NCI-H1930 (cell line): ENCODE data around the gene NPC1.
A peak's percentile ranks its signal among the peaks of the same experiment; 100 is the strongest.
"Not testable (repeated sequence)": the region's sequence is repeated elsewhere in the genome, so short reads cannot be mapped to it uniquely, and the experiment has no call there.

Experiments
- DNase-seq, 2 experiments: peaks; one replicate each; lab custom pipeline; 2025; lab: John Stamatoyannopoulos, UW

NPC1 gene

DNA sequence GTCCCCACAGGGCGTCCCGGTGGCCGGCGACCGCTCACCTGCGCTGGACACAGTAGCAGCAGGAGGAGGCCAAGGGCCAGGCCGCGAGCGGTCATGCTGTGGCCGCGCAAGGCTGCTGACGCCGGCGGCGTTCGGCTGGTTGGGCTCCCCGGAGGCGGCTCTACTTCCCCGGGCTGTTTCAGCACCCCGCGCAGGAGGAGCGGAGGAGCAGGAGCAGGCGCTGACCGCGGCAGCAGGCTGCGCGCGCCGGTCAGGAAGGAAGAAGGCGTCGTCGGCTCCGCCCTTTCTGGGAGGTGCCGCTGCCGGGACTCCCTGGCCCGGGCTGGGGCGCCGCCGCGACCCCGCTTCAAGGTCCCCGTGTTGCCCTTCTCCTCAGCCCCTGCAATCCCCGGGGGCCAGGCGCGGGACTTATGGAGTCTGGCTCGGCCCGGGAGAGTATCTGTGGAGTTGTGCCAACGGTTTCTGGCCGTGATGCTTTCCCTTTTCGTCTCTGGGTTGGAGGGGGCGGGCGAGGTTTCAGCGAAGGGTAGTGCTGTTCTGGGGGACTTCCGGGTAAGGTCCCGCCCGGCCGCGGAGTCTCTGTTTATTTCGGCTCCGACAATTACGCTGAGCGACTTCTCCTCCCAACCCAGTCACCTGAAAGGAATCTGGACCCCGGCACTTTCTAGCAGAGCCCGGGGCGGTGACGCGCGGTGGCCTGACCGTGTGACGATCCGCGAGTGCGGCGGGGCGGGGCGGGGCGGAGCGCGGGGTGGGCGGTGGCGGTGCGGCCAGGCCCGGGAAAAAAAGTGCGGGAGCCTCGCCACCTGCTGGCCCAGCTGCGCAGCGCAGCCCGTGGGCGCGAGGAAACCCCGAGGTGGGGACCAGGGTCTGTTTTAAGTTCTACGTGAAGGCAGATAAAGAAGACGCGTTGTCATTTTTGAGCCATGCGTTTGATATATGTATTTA, at the start of gene NPC1:
Gene NPC1, minus strand, starts transcription at position 258 of the 948 bp plus-strand sequence. Its CDS starts 163 bp downstream, at position 95.
- peak; percentile 85 to 93 for DNase-seq

DNA sequence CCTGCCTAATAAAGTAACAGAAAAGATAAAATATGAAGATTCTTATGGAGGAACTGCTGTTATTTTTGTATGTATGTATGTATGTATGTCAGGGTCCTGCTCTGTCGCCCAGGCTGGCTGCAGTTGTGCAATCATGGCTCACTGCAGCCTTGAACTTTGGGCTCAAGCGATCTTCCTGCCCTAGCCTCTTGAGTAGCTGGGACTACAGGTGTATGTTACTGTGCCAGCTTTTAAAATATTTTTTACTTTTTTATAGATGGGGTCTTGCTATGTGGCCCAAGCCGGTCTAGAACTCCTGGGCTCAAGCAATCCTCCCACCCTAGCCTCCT, 49.7 kb upstream of the NPC1 start:
- DNase-seq: no peak

DNA sequence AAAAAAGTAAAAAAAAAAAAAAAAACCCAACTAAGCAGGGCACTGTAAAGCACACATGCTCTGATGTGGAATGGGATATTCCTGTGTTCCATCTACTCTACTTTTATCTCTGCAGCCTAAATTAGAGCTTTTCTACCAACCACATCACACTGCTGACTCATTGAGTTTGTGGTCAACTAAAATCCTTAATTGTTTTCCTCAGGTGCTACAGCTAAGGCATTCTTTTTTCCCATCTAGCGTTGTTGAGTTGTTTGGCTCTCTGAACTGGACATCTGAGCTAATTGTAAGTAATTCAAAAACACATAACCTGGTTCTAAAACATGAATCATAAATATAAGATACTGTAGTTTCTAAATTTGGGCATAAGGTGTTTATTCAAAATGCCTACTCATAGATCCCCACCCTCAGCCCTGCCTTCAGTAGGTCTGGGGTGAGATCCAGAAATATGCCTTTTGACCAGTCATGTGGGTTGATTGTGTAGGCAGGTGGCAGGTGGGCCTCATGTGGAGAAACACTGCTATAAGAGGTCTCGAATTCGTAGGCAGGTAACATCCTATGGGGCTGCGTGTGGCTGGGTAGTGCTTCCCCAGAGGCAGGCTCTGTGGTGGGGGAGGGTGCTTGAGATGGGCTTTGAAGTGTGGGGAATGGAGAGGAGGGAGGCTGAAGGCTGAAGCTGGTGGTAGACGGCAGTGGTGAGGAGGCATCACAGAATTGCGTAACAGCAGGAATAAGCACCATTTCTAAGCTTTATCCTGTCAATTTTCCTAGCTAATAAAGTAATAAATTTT, 49.2 kb upstream of the NPC1 start:
- no peak for DNase-seq

DNA sequence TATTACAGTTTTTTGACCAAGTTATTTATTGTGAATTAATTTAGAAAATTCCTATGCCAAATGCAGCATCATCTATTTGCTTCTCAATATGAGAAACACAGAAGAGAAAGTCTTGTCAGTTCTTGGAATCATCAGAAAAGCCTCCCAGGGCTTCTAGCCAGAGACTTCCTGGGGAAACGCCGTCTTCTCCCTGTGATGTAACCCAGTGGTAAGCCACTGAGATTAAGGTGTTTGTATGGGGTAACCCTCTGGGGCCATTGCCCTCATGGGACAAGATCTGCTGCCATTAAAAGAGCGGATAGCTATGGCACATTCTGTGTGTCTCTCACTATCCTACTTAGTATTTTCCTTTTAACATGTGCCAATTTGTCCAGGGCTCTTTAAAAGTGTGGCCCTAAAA, 48.4 kb upstream of the NPC1 start:
- no peak for DNase-seq

DNA sequence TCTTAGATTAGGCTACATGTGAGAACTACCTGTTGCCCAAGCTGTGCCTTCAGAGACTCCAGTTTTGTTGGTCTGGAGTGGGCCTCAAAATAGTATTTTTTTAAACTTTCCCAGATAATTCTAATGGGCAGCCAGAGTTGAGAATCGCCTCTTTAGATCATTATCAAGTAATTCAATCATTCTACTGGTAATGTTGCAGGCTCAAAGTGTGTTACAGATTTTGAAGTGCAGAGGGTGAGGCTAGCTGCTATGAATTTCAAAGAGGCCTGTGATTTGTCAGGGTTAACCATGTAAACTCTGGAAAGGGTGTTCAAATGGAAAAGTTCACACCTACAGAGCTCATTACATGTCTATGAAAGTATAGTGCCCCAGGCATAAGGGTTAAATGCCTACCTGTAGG, 46.3 kb upstream of the NPC1 start:
- DNase-seq: no peak

DNA sequence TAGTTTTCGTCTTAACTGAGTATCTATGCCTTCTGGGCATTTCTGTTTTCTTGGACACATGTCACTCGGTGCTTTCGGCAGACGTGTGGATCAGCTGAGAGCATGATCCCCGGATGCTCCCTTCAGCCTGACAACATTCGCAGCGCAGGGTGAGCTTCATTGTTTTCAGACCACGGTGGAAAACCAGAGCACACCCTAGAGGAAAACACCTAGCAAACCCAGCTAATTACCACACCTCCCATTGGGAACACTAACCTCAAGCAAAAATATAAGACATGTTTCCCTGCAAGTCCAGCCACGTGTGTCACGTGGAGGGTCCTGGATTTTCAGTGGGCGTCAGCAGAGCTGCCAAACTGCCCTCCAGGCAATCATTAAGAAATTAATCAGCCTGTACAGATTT, 45.4 kb upstream of the NPC1 start:
- DNase-seq: peak in 1 of 2 experiments; percentile 12

DNA sequence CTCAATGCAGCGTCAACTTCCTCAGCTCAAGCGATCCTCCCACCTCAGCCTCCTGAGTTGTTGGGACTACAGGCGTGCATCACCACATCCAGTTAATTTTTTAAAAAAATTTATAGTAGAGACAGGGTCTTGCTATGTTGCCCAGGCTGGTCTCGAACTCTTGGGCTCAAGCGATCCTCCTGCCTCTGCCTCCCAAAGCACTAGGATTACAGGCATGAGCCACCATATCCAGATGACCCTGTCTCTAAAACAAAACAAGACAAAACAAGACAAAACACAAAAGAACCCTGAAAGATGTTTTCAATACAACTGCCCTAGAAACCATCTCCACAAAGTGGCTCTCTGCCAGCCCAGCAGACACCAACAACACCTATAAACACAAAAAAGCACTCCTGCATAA, 45.0 kb upstream of the NPC1 start:
- DNase-seq: no peak

DNA sequence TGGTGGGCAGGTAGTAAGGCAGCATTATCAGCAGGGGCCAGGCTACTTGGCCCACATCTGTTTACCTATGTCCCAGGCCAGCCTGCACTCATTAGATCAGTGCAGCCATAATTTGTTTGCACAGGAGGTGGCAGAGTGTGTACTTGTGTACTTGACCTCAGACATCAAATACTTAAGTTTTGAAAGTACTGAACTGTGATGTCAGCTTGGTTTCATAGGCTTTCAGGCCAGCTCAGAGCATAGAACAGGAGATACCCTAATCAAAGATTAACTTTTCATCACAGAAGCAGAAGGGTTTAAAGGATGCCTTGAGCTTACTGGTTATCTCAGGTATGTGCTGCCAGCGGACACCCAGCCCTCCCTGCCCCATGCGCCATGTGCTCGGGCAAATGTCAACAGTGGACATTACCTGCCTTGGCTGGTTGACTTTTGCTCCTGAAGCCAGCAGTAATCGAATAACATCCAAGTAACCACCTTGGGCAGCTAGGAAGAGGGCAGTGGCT, 43.2 kb upstream of the NPC1 start:
- no peak for DNase-seq

DNA sequence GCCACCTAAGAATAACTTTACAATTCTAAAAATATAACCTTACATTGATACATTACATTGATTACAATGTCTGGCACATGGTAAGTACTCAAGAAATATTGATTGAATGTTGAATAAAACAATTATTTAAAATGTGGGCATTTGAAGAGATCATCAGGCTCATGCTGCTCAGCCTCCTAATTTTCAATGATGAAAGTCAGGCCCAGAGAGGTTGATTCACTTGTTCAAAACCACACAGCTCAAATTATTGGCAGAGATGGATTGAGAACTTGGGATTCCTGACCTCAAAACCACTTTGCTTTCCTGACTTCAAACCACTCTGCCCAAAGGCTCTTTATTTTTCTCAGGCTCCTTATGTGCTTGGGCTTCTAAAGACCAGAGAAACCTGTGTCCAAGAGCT, 41.7 kb upstream of the NPC1 start:
- no peak for DNase-seq

DNA sequence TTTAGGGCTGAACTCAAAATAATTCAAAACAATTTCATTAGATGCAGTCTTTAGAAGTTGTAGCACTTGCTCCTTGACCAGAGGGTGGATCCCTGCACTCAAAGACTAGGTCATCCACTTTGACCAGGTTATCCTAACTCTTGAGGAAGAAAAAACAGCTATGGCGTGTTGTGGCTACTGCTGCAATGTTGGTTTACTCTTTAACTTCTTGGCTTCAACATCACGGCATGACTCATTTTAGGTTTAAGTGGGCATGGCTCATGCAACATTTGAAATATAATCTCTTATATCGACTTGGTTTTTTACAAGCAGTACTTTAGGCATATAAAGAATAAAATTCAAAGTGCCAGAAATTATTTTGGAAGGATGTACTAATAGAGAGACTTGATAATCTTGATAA, 41.0 kb upstream of the NPC1 start:
- DNase-seq: no peak

DNA sequence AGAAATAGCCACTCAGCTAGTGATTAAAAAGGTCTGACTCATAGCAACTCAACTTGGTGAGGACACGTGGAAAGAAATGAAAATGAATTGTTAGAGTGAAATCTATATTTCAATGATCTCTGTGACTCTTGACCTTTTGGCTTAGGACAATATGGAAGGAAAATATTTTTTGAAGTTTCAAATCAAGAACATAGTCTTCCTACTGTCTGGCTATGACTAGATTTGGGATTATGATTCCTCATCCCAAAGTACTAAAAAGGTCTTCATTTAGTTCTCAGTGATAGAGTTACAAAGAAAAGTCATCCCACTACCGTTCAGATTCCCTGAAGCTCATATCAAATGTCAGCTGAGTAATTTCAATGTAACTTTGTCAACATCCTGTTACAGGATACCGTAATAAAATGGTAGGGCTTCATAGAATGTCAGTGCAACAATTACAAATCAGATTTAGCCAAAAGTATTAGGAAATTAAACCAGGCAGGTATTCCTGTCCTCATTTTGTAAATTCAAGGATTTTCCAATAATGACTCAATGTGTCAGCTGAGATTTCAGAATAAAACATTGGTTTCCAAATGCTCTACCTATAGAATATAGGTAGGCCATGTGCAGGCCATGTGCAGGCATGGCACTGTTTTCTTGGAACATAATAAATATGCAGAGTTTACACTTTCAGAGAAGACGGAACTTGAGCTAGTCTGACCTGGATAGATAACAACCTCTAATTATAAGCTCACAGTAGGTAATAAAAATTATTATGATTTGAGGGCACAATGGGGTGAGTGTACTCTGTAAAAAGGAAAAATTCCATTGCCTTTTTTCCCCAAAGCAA, 40.4 kb upstream of the NPC1 start:
- no peak for DNase-seq

DNA sequence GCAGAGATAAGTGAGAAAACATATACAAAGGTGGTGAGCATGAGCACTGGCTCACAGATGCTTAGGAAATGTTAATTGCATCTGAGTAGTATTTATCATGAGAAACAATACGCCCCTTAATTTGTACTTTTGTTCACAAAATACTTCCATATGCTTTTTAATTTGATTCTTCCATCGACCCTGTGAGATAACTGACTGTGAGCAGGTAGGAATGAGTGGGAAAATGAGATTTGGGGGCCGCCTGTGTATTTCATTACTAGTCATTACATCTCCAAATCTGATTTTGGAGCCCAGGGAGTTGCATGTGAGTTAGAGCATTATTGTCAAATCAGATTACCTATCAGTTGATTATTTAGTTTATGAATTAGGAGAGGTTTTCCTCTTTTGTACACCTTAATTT, 36.7 kb upstream of the NPC1 start:
- no peak for DNase-seq

DNA sequence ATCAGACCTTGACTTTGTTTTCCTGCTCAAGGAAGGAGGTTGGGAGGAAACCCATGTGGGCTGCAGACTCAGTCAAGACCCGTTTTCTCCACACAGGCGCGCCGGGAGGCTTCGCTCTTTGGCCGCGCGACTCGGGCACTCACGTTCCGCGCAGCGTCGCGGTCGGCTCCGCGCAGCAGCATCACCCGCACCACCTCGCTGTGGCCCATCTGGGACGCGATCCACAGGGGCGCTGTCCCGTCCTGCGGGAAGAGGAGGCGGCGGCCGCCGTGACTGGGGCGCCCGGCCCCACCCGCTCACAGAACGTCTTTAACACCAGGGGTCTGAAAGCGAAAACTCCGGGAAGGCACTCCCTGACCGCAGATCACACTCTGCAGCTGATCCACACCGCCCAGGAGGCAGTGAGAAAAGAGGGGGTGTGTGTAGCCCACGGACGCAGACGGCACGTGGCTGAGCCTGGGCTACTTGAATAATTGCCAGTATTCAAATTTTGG, 33.1 kb upstream of the NPC1 start:
- no peak for DNase-seq

DNA sequence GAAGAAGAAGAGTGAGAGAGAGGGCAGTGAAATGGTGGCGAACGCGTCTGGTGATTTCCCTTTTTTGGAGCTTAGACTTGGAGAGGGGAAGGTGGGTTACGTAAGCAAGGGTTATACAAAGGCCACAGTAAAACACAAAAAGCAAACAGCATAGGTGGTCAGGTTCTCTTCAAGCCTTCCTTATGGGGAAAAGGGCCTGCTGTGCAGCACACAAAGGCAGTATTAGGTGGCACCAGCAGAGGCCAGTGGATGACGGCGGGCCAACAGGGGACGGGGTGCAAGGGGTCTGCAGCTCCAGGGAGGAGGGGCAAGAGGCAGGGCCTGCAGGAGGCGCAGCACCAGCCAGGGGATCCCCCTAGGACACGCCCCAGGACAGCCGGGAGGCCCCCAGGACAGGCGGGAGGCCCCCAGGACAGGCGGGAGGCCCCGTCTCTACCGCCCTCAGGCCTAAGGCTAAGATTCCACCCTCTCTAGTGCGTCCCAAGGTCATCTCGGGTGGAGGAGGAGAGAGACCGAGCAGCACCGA, 32.6 kb upstream of the NPC1 start:
- DNase-seq: no peak

DNA sequence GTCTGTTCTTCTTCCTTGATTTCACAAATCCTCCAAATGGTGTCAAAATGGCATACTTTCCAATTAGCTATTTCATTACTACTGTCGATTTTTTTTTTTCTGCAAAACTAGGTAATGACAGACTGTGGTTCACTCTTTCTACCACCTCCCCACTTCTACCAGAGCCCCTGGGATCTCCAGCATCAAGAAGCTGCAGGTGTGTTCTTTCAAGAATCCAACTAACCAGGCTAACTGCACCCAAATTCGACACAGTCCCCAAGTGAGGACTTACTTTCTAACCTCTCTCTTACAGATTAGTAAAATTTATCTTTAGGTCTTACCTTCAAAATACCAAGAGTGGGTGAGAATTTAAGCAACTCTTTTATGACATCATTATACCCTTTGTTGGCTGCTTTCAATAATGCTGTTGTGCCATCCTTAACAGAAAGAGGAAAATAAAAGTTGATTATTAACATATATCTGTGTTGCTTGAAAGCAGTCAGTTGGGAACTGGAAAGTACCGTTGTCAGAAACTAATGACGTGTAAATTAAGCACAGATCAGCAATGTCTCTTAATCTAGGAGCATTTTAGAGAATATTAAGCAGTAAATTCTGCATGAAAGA, 31.2 kb upstream of the NPC1 start:
- no peak for DNase-seq

DNA sequence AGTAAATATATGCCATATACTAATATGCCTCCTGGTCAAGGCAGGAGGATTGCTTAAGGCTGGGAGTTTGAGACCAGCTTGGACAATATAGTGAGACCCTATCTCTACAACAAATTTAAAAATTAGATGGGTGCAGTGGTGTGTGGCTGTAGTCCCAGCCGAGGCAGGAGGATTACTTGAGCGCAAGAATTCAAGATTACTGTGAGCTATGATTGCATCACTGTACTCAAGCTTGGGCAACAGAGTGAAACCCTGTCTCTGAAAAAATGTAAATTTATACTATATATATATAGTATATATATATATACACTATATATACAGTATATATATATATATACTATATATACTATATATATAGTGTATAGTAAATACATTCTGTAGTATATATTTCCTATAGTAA, 30.0 kb upstream of the NPC1 start:
- DNase-seq: no peak

DNA sequence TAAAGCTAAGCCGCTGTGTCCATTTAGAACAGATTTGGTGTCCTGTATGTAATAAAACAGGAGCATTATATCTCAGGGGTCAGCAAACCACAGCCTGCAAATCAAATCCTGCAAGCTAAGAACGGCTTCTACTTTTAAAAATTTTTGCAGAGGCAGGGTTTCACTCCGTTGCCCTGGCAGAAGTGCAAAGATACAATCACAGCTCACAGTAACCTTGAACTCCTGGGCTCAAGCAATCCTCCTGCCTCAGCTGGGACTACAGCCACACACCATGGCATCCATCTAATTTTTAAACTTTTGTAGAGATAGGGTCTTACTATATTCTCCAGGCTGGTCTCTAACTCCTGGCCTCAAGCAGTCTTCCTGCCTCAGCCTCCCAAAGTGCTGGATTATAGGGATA, 28.6 kb upstream of the NPC1 start:
- no peak for DNase-seq

DNA sequence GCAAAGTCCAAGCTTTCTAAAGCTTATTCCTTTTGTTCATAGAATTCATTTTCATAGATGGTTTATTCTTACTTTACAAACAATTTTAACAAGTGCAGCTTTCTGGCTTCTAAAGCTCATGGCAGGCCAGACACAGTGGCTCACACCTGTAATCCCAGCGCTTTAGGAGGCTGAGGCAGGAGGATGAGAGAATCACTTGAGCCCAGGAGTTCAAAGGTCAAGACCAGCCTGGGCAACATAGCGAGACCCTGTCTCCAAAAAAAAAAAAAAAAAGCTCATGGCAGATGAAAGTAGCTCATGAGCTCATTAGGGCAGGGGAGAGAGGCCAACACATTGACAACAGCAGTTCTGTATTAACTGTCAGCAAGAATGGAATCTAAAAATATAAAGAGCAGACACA, 28.1 kb upstream of the NPC1 start:
- DNase-seq: no peak

DNA sequence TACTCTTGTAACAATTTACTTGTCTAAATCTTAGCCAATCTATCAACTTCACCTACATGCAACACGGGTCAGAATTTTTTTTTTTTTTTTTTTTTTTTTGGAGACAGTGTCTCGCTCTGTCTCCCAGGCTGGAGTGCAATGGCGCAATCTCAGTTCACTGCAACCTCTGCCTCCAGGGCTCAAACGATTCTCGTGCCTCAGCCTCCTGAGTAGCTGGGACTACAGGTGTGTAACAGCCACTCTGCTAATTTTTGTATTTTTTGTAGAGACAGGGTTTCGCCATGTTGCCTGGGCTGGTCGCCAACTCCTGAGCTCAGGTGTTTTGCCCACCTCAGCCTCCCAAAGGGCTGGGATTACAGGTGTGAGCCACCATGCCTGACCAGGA, 26.8 kb upstream of the NPC1 start:
- not testable (repeated sequence) for DNase-seq

DNA sequence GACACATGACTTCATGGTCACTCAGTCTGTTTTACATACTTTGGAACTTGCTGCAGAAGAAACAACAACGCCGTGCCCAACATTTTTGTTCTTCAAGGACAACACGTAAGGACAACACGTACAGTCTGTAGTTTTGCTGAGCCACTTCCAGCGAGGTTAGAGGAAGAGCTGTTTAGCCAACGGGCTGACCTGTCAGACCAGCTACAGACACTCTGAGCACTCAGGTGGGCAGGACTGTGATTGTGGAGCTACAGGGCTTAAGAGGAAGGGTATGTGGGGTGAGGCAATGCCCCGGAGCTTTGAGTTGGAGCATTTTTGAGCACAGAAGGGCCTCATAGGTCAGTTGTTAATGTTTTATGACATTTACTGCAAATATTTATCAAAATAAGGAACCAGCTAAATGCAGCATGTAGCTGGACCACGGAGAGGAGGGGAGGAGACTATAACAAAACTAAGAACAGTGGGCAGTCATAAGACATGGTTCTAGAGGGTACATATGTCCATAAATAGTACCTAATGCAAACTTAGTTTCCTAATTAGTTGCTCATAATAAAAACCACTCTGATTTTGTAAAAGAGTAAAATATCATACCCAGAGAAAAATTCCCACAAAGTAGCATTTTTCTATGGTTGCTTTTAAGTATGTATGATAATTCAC, 26.3 kb upstream of the NPC1 start:
- DNase-seq: no peak
